DMS53 treated with DMSO at 0.1 percent for 48 hours (cell line): ENCODE data around the gene SPIRE1.

Source experiments
- DNase-seq: peaks from one replicate; lab custom pipeline; 2025; ENCODE audit not compliant: unreplicated experiment; lab: John Stamatoyannopoulos, UW

The SPIRE1 gene

GRCh38 chr18:12455496-12455895 is 202.4 kb downstream of the SPIRE1 start:
- no peak for DNase-seq

- no peak for DNase-seq
Measured at GRCh38 chr18:12452784-12453183, 205.1 kb downstream of the SPIRE1 start.

DNA sequence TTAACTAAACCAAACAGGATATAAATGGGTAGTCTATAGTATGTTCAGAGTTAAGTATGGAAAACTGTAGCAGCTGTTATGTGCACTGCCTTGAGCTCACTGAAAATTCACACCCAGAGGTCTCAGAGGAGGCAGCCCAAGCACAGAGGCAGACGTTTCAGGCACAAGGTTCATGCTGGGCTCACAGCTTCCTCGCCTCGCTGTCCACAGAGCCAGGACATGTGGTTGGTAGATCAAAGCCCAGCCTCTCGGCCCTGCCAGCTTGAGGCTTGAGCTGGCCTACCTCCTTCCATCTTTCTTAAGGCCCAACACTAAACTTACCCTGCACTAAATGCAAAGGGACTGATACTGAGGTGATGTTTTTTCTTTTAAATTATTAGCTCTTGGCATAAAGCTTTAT is 206.5 kb downstream of the SPIRE1 start:
- DNase-seq, result no peak

GRCh38 chr18:12449051-12449785 is 208.7 kb downstream of the SPIRE1 start:
- no peak for DNase-seq

GRCh38 chr18:12445554-12445953 is 212.4 kb downstream of the SPIRE1 start:
- DNase-seq, result no peak

GRCh38 chr18:12443551-12443950 is 214.4 kb downstream of the SPIRE1 start:
- DNase-seq, result no peak

- DNase-seq, result no peak
Measured at GRCh38 chr18:12442946-12443345, 215.0 kb downstream of the SPIRE1 start.

DNA sequence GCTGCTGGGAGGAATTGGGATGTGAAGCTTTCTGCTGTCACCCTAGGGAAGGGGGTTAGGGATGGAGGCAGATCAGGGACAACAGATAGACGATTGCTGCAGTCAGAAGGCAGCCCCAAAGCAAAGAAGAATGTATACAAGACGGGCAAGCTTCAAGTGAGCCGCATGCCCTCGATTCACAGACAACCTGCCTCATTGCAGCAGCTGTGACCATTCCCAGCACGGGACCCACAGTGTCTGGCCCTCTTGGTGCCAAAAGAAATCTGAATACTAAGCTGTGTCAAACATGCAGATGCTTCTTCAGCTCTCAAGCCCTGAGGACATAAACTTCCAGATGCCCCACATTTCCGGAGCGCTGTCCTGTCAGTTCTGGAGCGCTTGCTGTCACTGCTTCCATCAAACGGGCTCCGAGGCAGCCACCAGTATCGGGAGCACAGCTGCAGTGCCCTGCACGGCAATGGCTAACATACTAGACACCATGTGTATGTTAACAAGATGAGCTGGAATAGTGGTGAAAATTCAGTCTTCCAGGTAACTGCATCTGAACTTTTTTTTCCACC is 216.4 kb downstream of the SPIRE1 start:
- DNase-seq, result peak; percentile 50

GRCh38 chr18:12438257-12438656 is 219.7 kb downstream of the SPIRE1 start:
- no peak for DNase-seq

- no peak for DNase-seq
Measured at GRCh38 chr18:12435867-12436266, 222.0 kb downstream of the SPIRE1 start.

DNA sequence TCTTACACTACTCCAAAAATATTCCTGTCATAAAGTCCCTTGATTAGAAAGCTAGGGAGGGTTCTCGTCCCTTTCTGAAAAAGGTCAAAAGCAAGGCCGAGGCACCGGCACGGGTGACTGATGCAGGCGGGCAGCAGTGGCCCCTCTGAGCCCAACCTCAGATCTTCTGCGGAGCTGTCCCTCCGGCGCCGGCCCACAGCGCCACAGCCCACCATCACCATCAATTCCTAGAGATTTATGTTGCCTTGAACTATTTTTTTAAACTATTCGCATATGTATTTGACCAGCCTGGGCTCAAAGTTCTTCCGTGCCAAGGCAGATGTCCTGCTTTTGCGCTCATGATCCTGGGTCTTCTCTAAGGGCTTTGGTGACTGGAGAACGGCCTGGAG is 223.4 kb downstream of the SPIRE1 start:
- no peak for DNase-seq

DNA sequence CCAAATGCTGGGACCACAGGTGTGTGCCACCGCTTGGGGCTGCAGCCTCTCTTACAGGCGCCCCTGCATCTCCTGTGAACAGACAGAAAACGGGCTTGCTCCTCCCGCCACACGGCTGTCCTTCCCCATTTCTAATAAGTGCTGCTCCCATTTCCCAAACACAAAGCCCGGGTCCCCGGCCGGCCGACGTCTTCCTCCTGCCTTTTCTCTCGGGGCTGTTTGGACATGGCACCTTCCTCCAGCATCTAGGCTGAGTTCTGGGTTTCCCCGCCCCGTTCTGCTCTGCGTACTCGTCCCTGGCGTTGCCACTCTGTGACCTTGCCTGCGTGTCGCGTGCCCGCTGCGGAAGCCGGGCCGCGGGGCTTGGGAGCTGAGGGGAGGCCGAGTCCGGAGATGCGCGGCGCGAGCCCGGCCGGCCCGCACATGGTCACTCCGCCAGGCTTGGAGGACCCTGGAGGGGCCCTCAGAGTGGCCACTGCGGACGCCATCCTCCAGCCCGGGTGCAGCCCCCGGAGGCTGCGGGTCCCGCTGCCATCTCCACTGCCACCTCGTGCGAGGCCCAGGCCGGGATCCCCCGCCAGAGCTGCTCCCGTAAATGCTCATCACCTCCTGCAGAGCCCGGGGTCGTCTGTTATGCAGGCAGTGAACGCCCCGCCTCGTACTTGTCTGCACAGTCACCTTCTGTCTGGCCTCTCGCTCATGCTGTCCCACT is 223.9 kb downstream of the SPIRE1 start:
- no peak for DNase-seq

- DNase-seq, result no peak
Measured at GRCh38 chr18:12432881-12433280, 225.0 kb downstream of the SPIRE1 start.

DNA sequence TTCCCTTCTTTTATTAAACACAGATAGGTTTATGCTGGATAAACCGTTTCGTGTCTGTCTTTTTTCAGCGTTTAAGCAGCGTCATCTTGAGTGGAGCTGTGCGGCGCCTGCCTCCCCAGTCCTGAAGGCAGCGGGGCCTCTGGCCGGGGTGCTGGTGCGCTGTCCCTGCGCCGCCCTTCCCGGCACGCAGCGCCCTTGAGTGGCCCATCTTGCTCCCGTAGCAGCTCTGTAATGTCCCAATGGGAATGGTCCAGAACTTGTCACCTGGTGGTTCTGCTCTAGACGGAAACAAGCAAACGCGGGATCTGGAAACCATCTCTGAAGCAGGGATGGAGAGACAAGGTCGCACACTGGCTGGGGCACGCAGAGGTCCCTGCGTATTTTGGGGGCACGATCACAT is 225.7 kb downstream of the SPIRE1 start:
- no peak for DNase-seq

GRCh38 chr18:12431561-12431960 is 226.3 kb downstream of the SPIRE1 start:
- no peak for DNase-seq

DNA sequence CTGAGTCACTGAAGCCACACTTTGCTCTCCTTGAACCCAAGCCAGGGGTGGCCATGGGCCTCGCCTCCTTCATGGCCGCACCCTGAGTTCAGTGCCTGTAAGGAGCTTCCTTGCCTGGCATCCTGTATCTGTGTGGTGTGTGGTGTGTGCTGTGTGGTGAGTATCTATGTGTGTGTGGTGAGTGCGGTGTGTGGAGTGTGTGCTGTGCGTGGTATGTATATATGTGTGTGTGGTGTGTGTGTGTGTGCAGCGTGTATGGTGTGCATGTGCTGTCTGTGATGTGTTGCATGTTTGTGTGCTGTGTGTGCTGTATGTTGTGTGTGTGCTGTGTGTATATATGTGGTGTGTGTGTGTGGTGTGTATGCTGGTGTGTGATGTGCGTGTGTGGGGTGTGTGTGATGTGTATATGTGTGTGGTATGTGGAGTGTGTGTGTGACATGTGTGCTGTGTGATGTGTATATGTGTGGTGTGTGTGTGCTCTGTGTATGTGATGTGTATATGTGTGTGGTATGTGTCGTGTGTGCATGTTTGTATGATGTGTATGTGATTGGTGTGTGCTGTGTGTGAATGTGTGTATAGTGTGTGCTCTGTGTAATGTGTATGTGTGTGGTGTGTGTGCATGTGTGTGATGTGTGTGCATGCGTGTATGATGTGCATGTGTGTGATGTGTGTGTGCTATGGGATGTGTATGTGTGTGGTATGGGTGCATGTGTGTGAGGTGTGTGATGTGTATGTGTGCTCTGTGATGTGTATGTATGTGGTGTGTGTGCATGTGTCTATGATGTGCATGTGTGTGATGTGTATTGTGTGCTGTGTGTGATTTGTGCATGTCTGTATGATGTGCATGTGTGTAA is 227.5 kb downstream of the SPIRE1 start:
- DNase-seq, result no peak

DNA sequence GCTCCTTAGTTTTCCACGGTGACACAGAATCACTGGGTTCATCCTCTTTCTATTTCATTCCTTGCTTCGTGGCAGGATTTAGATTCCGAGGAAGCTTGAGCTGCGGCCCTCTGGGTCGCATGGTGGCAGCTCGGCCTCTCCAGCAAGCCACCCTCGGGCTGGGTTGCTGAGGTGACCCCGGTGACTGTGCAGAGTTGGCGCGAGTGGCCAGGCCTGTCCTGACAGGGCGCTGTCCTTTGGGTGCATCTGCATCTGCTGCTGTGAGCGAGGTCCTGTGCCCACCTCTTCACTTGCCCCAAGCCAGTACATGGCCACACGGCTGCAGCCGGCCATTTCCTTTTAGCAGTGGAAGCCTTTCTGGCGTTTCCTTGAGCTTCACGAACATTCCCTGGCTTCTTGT is 228.4 kb downstream of the SPIRE1 start:
- DNase-seq, result no peak

DNA sequence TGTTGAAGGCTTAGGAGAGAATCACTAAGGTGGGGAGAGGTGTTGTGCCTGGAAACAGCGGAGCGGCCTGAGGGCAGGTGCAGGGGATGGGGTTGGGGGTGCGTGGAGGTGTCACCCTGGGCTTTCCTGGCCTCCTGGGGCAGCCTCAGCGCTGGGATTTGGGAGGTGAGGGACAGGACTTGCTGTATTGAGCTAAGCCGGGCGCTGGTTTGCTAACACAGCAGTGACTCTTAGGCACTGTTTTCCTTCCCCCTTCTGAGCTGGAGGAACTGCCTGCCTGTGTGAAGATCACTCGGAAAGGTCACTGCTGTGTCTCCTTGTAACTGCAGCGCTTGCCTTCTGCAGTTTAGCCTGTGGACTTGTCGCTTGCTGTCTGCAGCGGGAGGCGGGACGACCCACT is 229.0 kb downstream of the SPIRE1 start:
- no peak for DNase-seq

DNA sequence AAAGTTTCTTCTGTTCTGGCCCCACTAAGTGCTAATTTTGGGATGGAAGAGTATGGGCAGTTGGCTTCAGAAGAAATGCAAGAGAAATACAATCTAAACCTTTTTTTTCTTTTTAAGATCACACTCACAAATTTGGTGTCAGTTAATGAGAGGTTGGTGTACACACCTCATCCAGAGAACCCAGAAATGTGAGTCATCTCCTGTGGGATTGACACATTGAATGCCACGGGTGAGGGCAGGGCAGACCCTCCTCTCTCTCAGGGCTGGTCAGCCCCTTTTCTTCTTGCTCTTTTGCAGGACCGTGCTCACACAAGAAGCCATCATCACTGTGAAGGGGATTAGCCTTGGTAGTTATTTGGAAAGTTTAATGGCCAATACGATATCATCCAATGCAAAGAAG is 231.0 kb downstream of the SPIRE1 start:
- no peak for DNase-seq

DNA sequence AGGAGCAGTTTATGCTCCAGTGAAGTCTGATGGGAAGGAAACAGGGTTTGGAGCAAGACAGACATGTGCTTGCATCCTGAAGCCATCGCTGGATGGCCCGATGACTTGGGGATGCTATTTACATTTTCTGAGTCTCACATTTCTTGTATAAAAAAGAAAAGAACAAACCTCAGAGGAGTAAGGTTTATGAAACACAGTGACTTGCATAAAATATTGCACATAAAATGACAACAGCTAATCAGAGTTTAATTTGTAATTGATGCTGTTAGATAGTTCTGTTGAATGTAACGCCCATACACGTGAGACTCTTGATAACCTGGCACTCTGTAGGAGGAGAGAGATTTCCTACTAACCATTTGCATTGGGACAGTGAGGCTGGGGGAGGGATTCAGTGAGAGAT is 233.7 kb downstream of the SPIRE1 start:
- no peak for DNase-seq

GRCh38 chr18:12423820-12424219 is 234.1 kb downstream of the SPIRE1 start:
- DNase-seq, result peak; percentile 61
